Upper lobe of left lung (tissue), 4 donors: Measurements from ENCODE around the gene PTPRG.

Source experiments
- EP300 ChIP-seq, 4 donors: sonication (generic); formaldehyde crosslinking; IDR thresholded peaks; one replicate each; pipeline ENCODE4 v1.5.1; 2017; ENCODE audit warnings: antibody characterized with exemption in 4 of 4, control low read depth in 2 of 4
- POLR2A ChIP-seq, 4 donors: fragments of 450-650 bp; IDR thresholded peaks; one replicate each; pipeline ENCODE4 v1.5.1; 2016 to 2017; ENCODE audit warnings: antibody characterized with exemption in 4 of 4, mild to moderate bottlenecking in 2 of 4
- POLR2AphosphoS5 ChIP-seq, 2 donors: sonication (generic); formaldehyde crosslinking; IDR thresholded peaks; one replicate each; pipeline ENCODE4 v1.5.1; 2017; ENCODE audit warnings: antibody characterized with exemption in 2 of 2
- TF ChIP-seq, protein P1 (sequence below), 6 experiments: fragments of 450-650 bp in 4 of 6; fragments of 200-600 bp in 2 of 6; sonication (generic) in 2 of 6; IDR thresholded peaks; one replicate each; pipeline ENCODE4 v1.5.1; 2016 to 2019; ENCODE audit warnings: antibody characterized with exemption in 6 of 6

DNA sequence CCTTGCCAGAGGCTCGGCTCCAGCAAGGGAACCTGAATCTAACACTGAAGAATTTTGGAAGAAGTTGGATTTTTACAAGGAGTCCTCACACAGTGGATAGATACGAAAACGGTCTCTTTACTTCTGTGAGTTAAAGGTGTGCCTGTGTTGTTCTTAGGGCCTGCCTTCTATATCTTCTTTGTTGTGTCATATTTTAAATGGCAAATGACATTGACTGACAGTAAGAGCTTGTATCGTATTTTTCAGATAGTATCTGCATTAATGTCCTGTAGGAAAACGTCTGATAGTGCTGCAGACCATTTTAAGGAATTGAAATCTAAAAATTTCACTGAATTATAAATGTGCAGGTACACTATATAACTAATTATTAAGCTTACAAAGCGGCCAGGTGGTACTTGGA is 56.3 kb downstream of the PTPRG start:
- TF ChIP-seq, protein P1, sequence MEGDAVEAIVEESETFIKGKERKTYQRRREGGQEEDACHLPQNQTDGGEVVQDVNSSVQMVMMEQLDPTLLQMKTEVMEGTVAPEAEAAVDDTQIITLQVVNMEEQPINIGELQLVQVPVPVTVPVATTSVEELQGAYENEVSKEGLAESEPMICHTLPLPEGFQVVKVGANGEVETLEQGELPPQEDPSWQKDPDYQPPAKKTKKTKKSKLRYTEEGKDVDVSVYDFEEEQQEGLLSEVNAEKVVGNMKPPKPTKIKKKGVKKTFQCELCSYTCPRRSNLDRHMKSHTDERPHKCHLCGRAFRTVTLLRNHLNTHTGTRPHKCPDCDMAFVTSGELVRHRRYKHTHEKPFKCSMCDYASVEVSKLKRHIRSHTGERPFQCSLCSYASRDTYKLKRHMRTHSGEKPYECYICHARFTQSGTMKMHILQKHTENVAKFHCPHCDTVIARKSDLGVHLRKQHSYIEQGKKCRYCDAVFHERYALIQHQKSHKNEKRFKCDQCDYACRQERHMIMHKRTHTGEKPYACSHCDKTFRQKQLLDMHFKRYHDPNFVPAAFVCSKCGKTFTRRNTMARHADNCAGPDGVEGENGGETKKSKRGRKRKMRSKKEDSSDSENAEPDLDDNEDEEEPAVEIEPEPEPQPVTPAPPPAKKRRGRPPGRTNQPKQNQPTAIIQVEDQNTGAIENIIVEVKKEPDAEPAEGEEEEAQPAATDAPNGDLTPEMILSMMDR (IDR thresholded peaks at IDR 0.05): no peak
- no peak for TF ChIP-seq POLR2AphosphoS5 (IDR thresholded peaks at IDR 0.05)
- no peak for TF ChIP-seq POLR2A (IDR thresholded peaks at IDR 0.05)
- no peak for TF ChIP-seq EP300 (IDR thresholded peaks at IDR 0.05)
